NB4 (cell line): ENCODE results near the gene OR2C3.

Experiments
- MYC ChIP-seq: IDR thresholded peaks from 2 replicates; pipeline ENCODE4 v1.6.1; 2011; ENCODE audit warnings: low read depth, low read length
- POLR2A ChIP-seq: IDR thresholded peaks from 2 replicates; pipeline ENCODE4 v1.6.1; 2011; ENCODE audit warnings: mild to moderate bottlenecking; ENCODE audit not compliant: insufficient read length; ENCODE audit errors: extremely low read depth
- TF ChIP-seq, protein P1 (sequence below): IDR thresholded peaks from one replicate; pipeline ENCODE4 v1.5.1; 2012; ENCODE audit warnings: low read depth, low read length
- TF ChIP-seq, protein P2 (sequence below): IDR thresholded peaks from 2 replicates; pipeline ENCODE4 v1.6.1; 2011; ENCODE audit warnings: low read depth, low read length

DNA sequence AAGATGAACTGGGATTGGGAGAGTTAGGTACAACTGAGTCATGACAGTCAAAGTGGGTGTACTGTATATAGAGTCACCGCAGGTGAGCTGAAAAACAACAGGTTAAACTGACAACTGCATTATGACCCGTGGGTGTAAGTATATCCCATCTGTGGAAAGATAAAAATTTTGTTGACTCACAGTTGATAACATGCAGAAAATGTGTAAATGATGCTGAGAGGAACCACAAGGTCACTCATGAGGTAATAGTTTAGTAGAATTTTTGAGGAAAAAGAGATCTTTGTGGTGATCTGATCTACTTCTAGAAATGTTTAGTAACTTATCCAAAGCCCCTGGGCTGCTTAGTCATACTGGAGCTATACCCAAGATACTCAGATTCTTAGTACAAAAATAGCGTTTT, 838 bp downstream of the OR2C3 start:
- TF ChIP-seq, protein P1, sequence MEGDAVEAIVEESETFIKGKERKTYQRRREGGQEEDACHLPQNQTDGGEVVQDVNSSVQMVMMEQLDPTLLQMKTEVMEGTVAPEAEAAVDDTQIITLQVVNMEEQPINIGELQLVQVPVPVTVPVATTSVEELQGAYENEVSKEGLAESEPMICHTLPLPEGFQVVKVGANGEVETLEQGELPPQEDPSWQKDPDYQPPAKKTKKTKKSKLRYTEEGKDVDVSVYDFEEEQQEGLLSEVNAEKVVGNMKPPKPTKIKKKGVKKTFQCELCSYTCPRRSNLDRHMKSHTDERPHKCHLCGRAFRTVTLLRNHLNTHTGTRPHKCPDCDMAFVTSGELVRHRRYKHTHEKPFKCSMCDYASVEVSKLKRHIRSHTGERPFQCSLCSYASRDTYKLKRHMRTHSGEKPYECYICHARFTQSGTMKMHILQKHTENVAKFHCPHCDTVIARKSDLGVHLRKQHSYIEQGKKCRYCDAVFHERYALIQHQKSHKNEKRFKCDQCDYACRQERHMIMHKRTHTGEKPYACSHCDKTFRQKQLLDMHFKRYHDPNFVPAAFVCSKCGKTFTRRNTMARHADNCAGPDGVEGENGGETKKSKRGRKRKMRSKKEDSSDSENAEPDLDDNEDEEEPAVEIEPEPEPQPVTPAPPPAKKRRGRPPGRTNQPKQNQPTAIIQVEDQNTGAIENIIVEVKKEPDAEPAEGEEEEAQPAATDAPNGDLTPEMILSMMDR, result no peak
- no peak for TF ChIP-seq MYC
- TF ChIP-seq POLR2A, result no peak
- TF ChIP-seq, protein P2, sequence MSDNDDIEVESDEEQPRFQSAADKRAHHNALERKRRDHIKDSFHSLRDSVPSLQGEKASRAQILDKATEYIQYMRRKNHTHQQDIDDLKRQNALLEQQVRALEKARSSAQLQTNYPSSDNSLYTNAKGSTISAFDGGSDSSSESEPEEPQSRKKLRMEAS, result no peak
